H9 (cell line): ENCODE data around the gene ERC2. TPM values are rescaled to one million over a fixed set of nuclear protein-coding genes. Genes with fewer than 3 reads are reported as not detected.

Experiments
- DNase-seq: peaks from one replicate; pipeline ENCODE4 v3.0.0-alpha.2; 2017
- H2AFZ ChIP-seq: one replicate; pipeline ENCODE4 v1.6.1; 2013; ENCODE audit warnings: mild to moderate bottlenecking, low read length, control low read depth, moderate library complexity
- H2AK5ac ChIP-seq: 2 replicates; pipeline ENCODE4 v1.6.1; 2013; ENCODE audit warnings: low read length, control low read depth, mixed read lengths; ENCODE audit not compliant: insufficient read length
- H2BK120ac ChIP-seq: one replicate; pipeline ENCODE4 v1.6.1; 2013; ENCODE audit warnings: low read depth, mild to moderate bottlenecking, low read length, control low read depth, inconsistent platforms; ENCODE audit not compliant: poor library complexity, severe bottlenecking
- H2BK12ac ChIP-seq: 2 replicates; pipeline ENCODE4 v1.6.1; 2013; ENCODE audit warnings: low read length, control low read depth, mixed read lengths, low read depth; ENCODE audit not compliant: insufficient read length
- H2BK15ac ChIP-seq: 2 replicates; pipeline ENCODE4 v1.6.1; 2013; ENCODE audit warnings: low read depth, low read length, control low read depth
- H2BK20ac ChIP-seq: one replicate; pipeline ENCODE4 v1.6.1; 2013; ENCODE audit warnings: low read depth, mild to moderate bottlenecking, low read length, control low read depth, inconsistent platforms; ENCODE audit not compliant: poor library complexity, severe bottlenecking
- H2BK5ac ChIP-seq: 2 replicates; pipeline ENCODE4 v1.6.1; 2013; ENCODE audit warnings: low read length, control low read depth, mixed read lengths; ENCODE audit not compliant: insufficient read length
- H3K14ac ChIP-seq: 2 replicates; pipeline ENCODE4 v1.6.1; 2013; ENCODE audit warnings: low read length, control low read depth; ENCODE audit not compliant: insufficient read depth
- H3K18ac ChIP-seq: 2 replicates; pipeline ENCODE4 v1.6.1; 2013; ENCODE audit warnings: low read depth, mild to moderate bottlenecking, mixed read lengths, low read length, control low read depth; ENCODE audit not compliant: insufficient read length
- H3K23ac ChIP-seq: 2 replicates; pipeline ENCODE4 v1.6.1; 2013; ENCODE audit warnings: low read length, control low read depth, mixed read lengths, low read depth; ENCODE audit not compliant: insufficient read length
- H3K23me2 ChIP-seq: 2 replicates; pipeline ENCODE4 v1.6.1; 2013; ENCODE audit warnings: low read depth, mild to moderate bottlenecking, mixed read lengths, low read length, control low read depth; ENCODE audit not compliant: insufficient read length, poor library complexity, severe bottlenecking
- H3K27ac ChIP-seq: 2 replicates; pipeline ENCODE4 v1.5.1; 2013; ENCODE audit warnings: low read length, control low read depth, mixed read lengths, low read depth; ENCODE audit not compliant: insufficient read length
- H3K27me3 ChIP-seq: 2 replicates; pipeline ENCODE4 v1.6.1; 2013; ENCODE audit warnings: low read length, control low read depth, inconsistent platforms; ENCODE audit not compliant: insufficient read depth
- H3K4ac ChIP-seq: 2 replicates; pipeline ENCODE4 v1.6.1; 2013; ENCODE audit warnings: low read depth, mild to moderate bottlenecking, control low read depth, inconsistent platforms, low read length, moderate library complexity
- H3K4me1 ChIP-seq: 2 replicates; pipeline ENCODE4 v1.6.1; 2013; ENCODE audit warnings: low read length, control low read depth, inconsistent platforms; ENCODE audit not compliant: insufficient read depth
- H3K4me2 ChIP-seq: 2 replicates; pipeline ENCODE4 v1.6.1; 2013; ENCODE audit warnings: low read length, control low read depth, mixed read lengths; ENCODE audit not compliant: insufficient read length, insufficient read depth
- H3K56ac ChIP-seq: 2 replicates; pipeline ENCODE4 v1.6.1; 2013; ENCODE audit warnings: low read depth, mild to moderate bottlenecking, mixed read lengths, low read length, control low read depth; ENCODE audit not compliant: insufficient read length
- H3K79me1 ChIP-seq: 2 replicates; pipeline ENCODE4 v1.6.1; 2013; ENCODE audit warnings: low read depth, mild to moderate bottlenecking, moderate library complexity, low read length, control low read depth, inconsistent platforms; ENCODE audit not compliant: insufficient read depth, poor library complexity, severe bottlenecking
- H3K79me2 ChIP-seq: 2 replicates; pipeline ENCODE4 v1.6.1; 2013; ENCODE audit warnings: low read length, control low read depth, inconsistent platforms; ENCODE audit not compliant: insufficient read depth
- H3K9ac ChIP-seq: 2 replicates; pipeline ENCODE4 v1.6.1; 2013; ENCODE audit warnings: low read length, control low read depth, mixed read lengths; ENCODE audit not compliant: insufficient read length; ENCODE audit errors: extremely low read depth
- H3K9me3 ChIP-seq: one replicate; pipeline ENCODE4 v1.6.1; 2013; ENCODE audit warnings: low read depth, low read length, inconsistent platforms; ENCODE audit not compliant: control insufficient read depth
- H3T11ph ChIP-seq: one replicate; pipeline ENCODE4 v1.6.1; 2013; ENCODE audit warnings: mild to moderate bottlenecking, low read length, control low read depth, inconsistent platforms
- H4K20me1 ChIP-seq: one replicate; pipeline ENCODE4 v1.6.1; 2013; ENCODE audit not compliant: control insufficient read depth, insufficient read length, insufficient read depth
- H4K5ac ChIP-seq: 2 replicates; pipeline ENCODE4 v1.6.1; 2013; ENCODE audit warnings: low read depth, mild to moderate bottlenecking, mixed read lengths, low read length, control low read depth; ENCODE audit not compliant: insufficient read length
- H4K8ac ChIP-seq: replicated peaks from 2 replicates; pipeline ENCODE4 v1.6.1; 2013; ENCODE audit warnings: low read length, control low read depth, mixed read lengths, low read depth; ENCODE audit not compliant: insufficient read length
- H4K91ac ChIP-seq: 2 replicates; pipeline ENCODE4 v1.6.1; 2013; ENCODE audit warnings: low read depth, mild to moderate bottlenecking, moderate library complexity, mixed read lengths, low read length, control low read depth; ENCODE audit not compliant: insufficient read length
- H3K27ac Mint-ChIP-seq, 3 experiments: 2 replicates in 2 of 3; 3 replicates in 1 of 3; pipeline ENCODE4 v1.8.0; 2020 to 2021; ENCODE audit warnings: mixed read lengths in 3 of 3, mild to moderate bottlenecking in 1 of 3, moderate library complexity in 1 of 3
- H3K27me3 Mint-ChIP-seq: 2 replicates; pipeline ENCODE4 v1.8.0; 2021; ENCODE audit warnings: low read depth, mild to moderate bottlenecking, moderate library complexity, mixed read lengths
- H3K36me3 Mint-ChIP-seq, 3 experiments: 2 replicates in 2 of 3; 3 replicates in 1 of 3; pipeline ENCODE4 v1.8.0; 2020 to 2021; ENCODE audit warnings: low read depth in 3 of 3, mixed read lengths in 3 of 3; ENCODE audit not compliant: insufficient read depth in 1 of 3
- H3K4me1 Mint-ChIP-seq, 2 experiments: 2 replicates each; pipeline ENCODE4 v1.8.0; 2020; ENCODE audit warnings: mixed read lengths in 2 of 2
- H3K4me3 Mint-ChIP-seq, 2 experiments: 2 replicates in 1 of 2; 3 replicates in 1 of 2; pipeline ENCODE4 v1.8.0; 2020 to 2021; ENCODE audit warnings: mild to moderate bottlenecking in 2 of 2, mixed read lengths in 2 of 2, moderate library complexity in 1 of 2
- H3K9me3 Mint-ChIP-seq, 2 experiments: 2 replicates in 1 of 2; 3 replicates in 1 of 2; pipeline ENCODE4 v1.8.0; 2020; ENCODE audit warnings: mild to moderate bottlenecking in 2 of 2, mixed read lengths in 2 of 2, moderate library complexity in 1 of 2
- CTCF ChIP-seq: fragments of 200-600 bp; sonication (generic); conservative IDR thresholded peaks from 3 replicates; pipeline ENCODE4 v1.8.0; 2021; ENCODE audit warnings: antibody characterized with exemption, mild to moderate bottlenecking
- WGBS: extraction: QIAGEN DNeasy Blood & Tissue Kit; methylation state at CpG from one replicate; pipeline ENCODE4 v1.1.7; 2013; ENCODE audit warnings: missing lambda C conversion rate, low lambda C conversion rate, mixed read lengths; ENCODE audit not compliant: insufficient read length; ENCODE audit errors: extremely low coverage; 5-methylcytosine and 5-hydroxymethylcytosine counted together
- total RNA-seq: library from RNA; stranded (reverse); gene quantifications from 2 replicates; pipeline ENCODE4 v1.2.1, GENCODE V29; 2021

Gene ERC2
- total RNA-seq, 1 experiment from 2014 or later: 15.4 TPM

GRCh38 chr3:56406826-56407515 is 61.3 kb downstream of the ERC2 start:
- Histone ChIP-seq H3K4me2 (no peak overlapping the region), H3K23me2 (no peaks in the 10 kb centered on the region), H3K14ac (no peak overlapping the region), H4K8ac (no peak overlapping the region), H2BK5ac (no peak overlapping the region), H3K4ac (no peak overlapping the region), H3K79me1 (no peaks in the 10 kb centered on the region), H3K27ac (no peak overlapping the region), H4K20me1 (no peaks in the 10 kb centered on the region), H3K27me3 (no peaks in the 10 kb centered on the region), H2AK5ac (no peak overlapping the region), H3K56ac (no peak overlapping the region), H4K91ac (no peak overlapping the region), H3K79me2 (no peaks in the 10 kb centered on the region), H2BK12ac (no peak overlapping the region), H4K5ac (no peak overlapping the region), H2BK15ac (no peak overlapping the region), H3K9me3 (no peaks in the 10 kb centered on the region), H2BK120ac (no peak overlapping the region), H3K18ac (no peak overlapping the region), H3T11ph (no peak overlapping the region), H2BK20ac (no peak overlapping the region), H2AFZ (no peak overlapping the region), H3K4me1 (no peaks in the 10 kb centered on the region), H3K23ac (no peak overlapping the region), H3K9ac (no peak overlapping the region)
- Mint-ChIP-seq H3K4me3 (no peak overlapping the region), H3K27me3 (no peaks in the 10 kb centered on the region), H3K36me3 (peaks cover 2 to 5% (median 3%) of the 10 kb centered on the region in 3 experiments; a peak in 4 of 7 replicates), H3K27ac (no peak overlapping the region), H3K4me1 (0 out of 4 replicates have a peak, but pooled peaks cover 0 to 2% of the 10 kb centered on the region in 2 experiments), H3K9me3 (peaks cover 3 to 4% of the 10 kb centered on the region in 2 experiments; a peak in 3 of 5 replicates)
- no peak for DNase-seq
- WGBS: no CpG with 5 or more reads among the region's 4 CpGs
- TF ChIP-seq CTCF: no peak
